ENCODE data around the gene PLA2G2C.

- TF ChIP-seq CTCF (IDR thresholded peaks at IDR 0.05) = no peak
- no peak for TF ChIP-seq POLR2AphosphoS5 (IDR thresholded peaks at IDR 0.05)
Observed at GRCh38 chr1:20149601-20150325, 36.6 kb downstream of the PLA2G2C start.
